ENCODE data around the gene RNF223. TPM values are rescaled to one million over a fixed set of nuclear protein-coding genes. Genes with fewer than 3 reads are reported as not detected.

Gene RNF223
- total and polyA plus RNA-seq, 2 donors from 2014 or later = 0.28 to 2.3 TPM

DNA sequence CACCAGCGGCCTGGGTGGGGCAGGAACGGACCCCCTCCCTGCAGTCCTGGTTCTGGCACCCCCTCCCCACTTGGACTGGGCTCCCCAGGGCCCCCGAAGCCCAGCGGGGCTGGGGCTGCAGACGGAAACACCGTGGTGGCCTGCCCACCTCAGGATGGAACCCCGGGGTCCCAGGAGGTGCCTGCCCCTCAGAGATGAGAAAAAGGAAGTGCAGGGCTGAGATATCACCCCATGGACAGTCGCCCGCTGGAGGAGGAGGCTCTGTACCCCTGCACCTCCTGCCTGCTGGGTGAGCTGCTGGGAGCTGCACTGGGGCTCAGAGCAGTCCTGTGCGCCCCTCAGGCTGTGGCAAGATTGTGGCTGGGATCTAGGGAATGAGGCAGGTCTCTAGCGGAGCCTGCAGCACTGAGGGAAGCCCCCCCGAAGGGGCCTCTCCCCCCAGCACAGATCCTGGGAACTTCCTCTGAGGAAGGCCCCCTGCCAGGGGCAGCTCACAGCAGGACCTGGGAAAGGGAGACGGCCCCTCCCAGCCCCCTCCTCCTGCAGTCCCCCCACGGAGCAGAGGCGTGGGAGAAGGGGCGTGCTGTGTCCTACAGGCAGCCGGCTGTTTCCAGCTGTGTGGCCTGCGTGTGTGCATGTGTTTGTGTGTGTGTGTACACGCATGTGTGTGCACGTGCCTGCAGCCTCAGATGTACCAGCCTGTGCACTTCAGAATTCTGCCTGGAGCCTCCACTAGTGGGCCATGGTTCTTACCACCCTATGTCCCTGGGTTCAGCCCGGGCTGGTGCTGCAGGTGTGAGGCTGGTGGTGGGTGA lies 47.3 kb downstream of the RNF223 start:
- DNase-seq (peak in 3 of 5 donors; percentile 69 to 86 (median 85)), FAIRE-seq (no peak)
- H3K9me3 ChIP-seq (ENCODE audit: control insufficient read depth in 2 of 3, insufficient read depth in 1 of 3, low read length in 3 of 3) = no peaks in the 10 kb centered on the region
- H3K9ac ChIP-seq (ENCODE audit: low read length in 3 of 3) = no peak overlapping the region
- H3K27me3 ChIP-seq (ENCODE audit: control insufficient read depth, insufficient read depth, low read length) = no peaks in the 10 kb centered on the region
- H3K27ac ChIP-seq (ENCODE audit: low read depth in 2 of 2, low read length in 2 of 2) = no peak overlapping the region
- no peaks in the 10 kb centered on the region for H3K36me3 ChIP-seq (ENCODE audit: control insufficient read depth in 2 of 3, insufficient read depth in 3 of 3, low read length in 3 of 3)
- peaks cover 2 to 37% (median 8%) of the 10 kb centered on the region in 3 donors for H3K4me1 ChIP-seq (ENCODE audit: control insufficient read depth in 2 of 3, insufficient read depth in 2 of 3, low read depth in 1 of 3, low read length in 3 of 3)
- TF ChIP-seq, protein P1, sequence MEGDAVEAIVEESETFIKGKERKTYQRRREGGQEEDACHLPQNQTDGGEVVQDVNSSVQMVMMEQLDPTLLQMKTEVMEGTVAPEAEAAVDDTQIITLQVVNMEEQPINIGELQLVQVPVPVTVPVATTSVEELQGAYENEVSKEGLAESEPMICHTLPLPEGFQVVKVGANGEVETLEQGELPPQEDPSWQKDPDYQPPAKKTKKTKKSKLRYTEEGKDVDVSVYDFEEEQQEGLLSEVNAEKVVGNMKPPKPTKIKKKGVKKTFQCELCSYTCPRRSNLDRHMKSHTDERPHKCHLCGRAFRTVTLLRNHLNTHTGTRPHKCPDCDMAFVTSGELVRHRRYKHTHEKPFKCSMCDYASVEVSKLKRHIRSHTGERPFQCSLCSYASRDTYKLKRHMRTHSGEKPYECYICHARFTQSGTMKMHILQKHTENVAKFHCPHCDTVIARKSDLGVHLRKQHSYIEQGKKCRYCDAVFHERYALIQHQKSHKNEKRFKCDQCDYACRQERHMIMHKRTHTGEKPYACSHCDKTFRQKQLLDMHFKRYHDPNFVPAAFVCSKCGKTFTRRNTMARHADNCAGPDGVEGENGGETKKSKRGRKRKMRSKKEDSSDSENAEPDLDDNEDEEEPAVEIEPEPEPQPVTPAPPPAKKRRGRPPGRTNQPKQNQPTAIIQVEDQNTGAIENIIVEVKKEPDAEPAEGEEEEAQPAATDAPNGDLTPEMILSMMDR (IDR thresholded peaks at IDR 0.05; ENCODE audit: borderline replicate concordance, extremely low read depth, insufficient read depth) = no peak
- H3K4me3 ChIP-seq (ENCODE audit: low read length in 3 of 3) = no peak overlapping the region
- intact Hi-C loops (cut with DNase I) = no loop called here

DNA sequence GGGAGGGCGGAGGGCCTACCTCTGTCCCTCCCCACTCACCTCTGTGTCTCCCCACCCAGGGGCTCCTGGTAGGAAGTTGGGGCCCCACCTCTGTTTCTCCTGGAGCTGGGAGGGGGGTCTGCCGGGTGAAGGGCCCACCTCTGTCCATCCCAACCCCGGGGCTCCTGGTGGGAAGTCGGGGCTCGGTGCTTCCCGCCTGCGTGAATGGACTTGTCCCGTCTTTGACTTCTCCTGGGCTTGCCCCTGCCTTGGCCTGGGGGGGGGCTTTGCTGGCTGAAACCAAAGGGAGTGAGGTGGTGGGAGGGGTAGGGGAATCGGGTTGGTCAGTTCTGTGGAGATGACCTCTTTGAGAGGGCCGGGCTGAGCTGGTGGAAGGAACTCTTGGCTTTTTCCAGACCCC lies 48.4 kb downstream of the RNF223 start:
- intact Hi-C loops (cut with DNase I) = no loop called here
- H3K9me3 ChIP-seq (ENCODE audit: control insufficient read depth in 2 of 3, insufficient read depth in 1 of 3, low read length in 3 of 3) = no peaks in the 10 kb centered on the region
- FAIRE-seq = no peak
- no peak overlapping the region for H3K4me3 ChIP-seq (ENCODE audit: low read length in 3 of 3)
- H3K4me1 ChIP-seq (ENCODE audit: control insufficient read depth in 2 of 3, insufficient read depth in 2 of 3, low read depth in 1 of 3, low read length in 3 of 3) = peaks cover 0 to 34% (median 8%) of the 10 kb centered on the region in 3 donors
- no peak overlapping the region for H3K9ac ChIP-seq (ENCODE audit: low read length in 3 of 3)
- no peaks in the 10 kb centered on the region for H3K36me3 ChIP-seq (ENCODE audit: control insufficient read depth in 2 of 3, insufficient read depth in 3 of 3, low read length in 3 of 3)
- peak in 1 of 5 donors; percentile 72 for DNase-seq
- TF ChIP-seq, protein P1 (IDR thresholded peaks at IDR 0.05; ENCODE audit: borderline replicate concordance, extremely low read depth, insufficient read depth) = no peak
- no peak overlapping the region for H3K27ac ChIP-seq (ENCODE audit: low read depth in 2 of 2, low read length in 2 of 2)
- no peaks in the 10 kb centered on the region for H3K27me3 ChIP-seq (ENCODE audit: control insufficient read depth, insufficient read depth, low read length)

DNA sequence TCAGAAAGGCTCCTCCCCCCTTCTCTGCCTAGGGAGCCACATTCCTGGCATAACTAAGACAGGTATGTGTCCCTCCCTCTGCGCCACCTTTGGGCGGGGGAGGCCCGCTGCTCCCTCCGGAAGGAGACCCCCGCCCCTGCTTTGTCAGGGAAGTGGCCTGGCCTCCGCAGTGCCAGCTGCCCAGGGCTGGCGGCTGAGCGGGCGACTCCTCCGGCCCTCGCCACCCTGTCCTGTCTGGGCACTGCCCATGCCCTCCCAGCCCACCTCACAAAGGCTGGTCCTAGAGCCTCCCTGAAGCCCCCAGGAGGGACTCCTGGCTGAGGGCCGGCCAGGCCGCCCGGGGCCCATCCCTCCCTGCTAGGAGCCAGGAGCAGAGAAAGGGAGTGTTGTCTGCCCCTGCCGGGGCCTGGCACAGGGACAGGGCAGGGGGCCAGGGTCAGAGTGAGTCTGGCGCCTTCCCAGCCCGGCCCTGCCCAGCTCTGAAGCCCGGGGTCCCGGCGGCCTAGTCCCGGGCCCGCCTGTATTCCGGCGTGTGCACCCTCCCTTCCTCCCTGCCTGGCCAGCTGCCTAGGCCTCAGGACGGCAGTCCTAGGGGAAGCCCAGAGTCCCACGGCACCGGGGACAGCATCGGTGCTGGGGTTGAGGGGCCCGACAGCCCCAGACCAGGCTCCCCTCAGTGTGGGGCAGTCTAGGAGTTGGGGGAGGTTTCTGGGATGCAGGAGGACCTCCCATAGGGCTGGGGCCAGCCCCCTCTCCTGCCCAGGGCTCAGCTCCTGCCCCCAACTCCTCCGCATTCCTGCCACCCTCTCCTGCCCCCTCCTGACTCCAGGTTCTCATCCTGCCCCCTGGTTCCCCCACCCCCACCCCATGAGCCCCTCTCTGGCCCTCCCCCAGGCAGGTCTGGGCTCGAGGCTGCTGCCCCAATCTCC lies 49.1 kb downstream of the RNF223 start:
- intact Hi-C loops (cut with DNase I) = no loop called here
- H3K9me3 ChIP-seq (ENCODE audit: control insufficient read depth in 2 of 3, insufficient read depth in 1 of 3, low read length in 3 of 3) = no peaks in the 10 kb centered on the region
- H3K4me3 ChIP-seq (ENCODE audit: low read length in 3 of 3) = no peak overlapping the region
- peak overlapping the region; percentile 37 to 57 for H3K27ac ChIP-seq (ENCODE audit: low read depth in 2 of 2, low read length in 2 of 2)
- DNase-seq (peak; percentile 89 to 95 (median 93)), FAIRE-seq (no peak)
- TF ChIP-seq, protein P1 (IDR thresholded peaks at IDR 0.05; ENCODE audit: borderline replicate concordance, extremely low read depth, insufficient read depth) = no peak
- no peaks in the 10 kb centered on the region for H3K27me3 ChIP-seq (ENCODE audit: control insufficient read depth, insufficient read depth, low read length)
- peaks cover 0 to 34% (median 8%) of the 10 kb centered on the region in 3 donors for H3K4me1 ChIP-seq (ENCODE audit: control insufficient read depth in 2 of 3, insufficient read depth in 2 of 3, low read depth in 1 of 3, low read length in 3 of 3)
- no peak overlapping the region for H3K9ac ChIP-seq (ENCODE audit: low read length in 3 of 3)
- no peaks in the 10 kb centered on the region for H3K36me3 ChIP-seq (ENCODE audit: control insufficient read depth in 2 of 3, insufficient read depth in 3 of 3, low read length in 3 of 3)

Data from kidney (tissue), 14 donors.